Panc1 (cell line): ENCODE results near the gene LRRC10B.
"Not testable (repeated sequence)": the region's sequence is repeated elsewhere in the genome, so short reads cannot be mapped to it uniquely, and the experiment has no call there.

Source experiments
- POLR2AphosphoS5 ChIP-seq: IDR thresholded peaks from 2 replicates; pipeline ENCODE4 v1.6.1; 2012; ENCODE audit warnings: mild to moderate bottlenecking, low read depth, low read length, moderate library complexity
- TCF7L2 ChIP-seq: IDR thresholded peaks from 2 replicates; pipeline ENCODE4 v1.6.1; 2011; ENCODE audit warnings: mild to moderate bottlenecking, low read depth, low read length, inconsistent platforms
- TF ChIP-seq, protein P1 (sequence below): fragments of 450-650 bp; IDR thresholded peaks from 2 replicates; pipeline ENCODE4 v1.5.1; 2017; ENCODE audit warnings: mild to moderate bottlenecking
- TF ChIP-seq, protein P2 (sequence below), 2 experiments: IDR thresholded peaks; 2 replicates each; pipeline ENCODE4 v1.6.1; 2011 to 2012; ENCODE audit warnings: low read depth in 2 of 2, control low read depth in 1 of 2, low read length in 1 of 2, mild to moderate bottlenecking in 1 of 2, moderate library complexity in 1 of 2; ENCODE audit not compliant: insufficient read depth in 1 of 2

DNA sequence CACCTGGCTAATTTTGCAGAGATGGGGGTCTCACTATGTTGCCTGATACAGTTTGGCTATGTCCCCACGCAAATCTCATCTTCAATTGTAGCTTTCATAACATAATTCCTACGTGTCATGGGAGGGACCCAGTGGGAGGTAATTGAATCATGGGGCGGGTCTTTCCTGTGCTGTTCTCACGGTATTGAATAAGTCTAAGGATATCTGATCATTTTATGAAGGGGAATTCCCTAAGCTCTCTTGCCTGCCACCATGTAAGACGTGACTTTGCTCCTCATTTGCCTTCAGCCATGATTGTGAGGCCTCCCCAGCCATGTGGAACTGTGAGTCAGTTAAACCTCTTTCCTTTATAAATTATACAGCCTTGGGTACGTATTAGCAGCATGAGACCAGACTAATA lies 40.9 kb upstream of the LRRC10B start:
- TF ChIP-seq, protein P1, sequence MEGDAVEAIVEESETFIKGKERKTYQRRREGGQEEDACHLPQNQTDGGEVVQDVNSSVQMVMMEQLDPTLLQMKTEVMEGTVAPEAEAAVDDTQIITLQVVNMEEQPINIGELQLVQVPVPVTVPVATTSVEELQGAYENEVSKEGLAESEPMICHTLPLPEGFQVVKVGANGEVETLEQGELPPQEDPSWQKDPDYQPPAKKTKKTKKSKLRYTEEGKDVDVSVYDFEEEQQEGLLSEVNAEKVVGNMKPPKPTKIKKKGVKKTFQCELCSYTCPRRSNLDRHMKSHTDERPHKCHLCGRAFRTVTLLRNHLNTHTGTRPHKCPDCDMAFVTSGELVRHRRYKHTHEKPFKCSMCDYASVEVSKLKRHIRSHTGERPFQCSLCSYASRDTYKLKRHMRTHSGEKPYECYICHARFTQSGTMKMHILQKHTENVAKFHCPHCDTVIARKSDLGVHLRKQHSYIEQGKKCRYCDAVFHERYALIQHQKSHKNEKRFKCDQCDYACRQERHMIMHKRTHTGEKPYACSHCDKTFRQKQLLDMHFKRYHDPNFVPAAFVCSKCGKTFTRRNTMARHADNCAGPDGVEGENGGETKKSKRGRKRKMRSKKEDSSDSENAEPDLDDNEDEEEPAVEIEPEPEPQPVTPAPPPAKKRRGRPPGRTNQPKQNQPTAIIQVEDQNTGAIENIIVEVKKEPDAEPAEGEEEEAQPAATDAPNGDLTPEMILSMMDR: not testable (repeated sequence)
- TF ChIP-seq, protein P2, sequence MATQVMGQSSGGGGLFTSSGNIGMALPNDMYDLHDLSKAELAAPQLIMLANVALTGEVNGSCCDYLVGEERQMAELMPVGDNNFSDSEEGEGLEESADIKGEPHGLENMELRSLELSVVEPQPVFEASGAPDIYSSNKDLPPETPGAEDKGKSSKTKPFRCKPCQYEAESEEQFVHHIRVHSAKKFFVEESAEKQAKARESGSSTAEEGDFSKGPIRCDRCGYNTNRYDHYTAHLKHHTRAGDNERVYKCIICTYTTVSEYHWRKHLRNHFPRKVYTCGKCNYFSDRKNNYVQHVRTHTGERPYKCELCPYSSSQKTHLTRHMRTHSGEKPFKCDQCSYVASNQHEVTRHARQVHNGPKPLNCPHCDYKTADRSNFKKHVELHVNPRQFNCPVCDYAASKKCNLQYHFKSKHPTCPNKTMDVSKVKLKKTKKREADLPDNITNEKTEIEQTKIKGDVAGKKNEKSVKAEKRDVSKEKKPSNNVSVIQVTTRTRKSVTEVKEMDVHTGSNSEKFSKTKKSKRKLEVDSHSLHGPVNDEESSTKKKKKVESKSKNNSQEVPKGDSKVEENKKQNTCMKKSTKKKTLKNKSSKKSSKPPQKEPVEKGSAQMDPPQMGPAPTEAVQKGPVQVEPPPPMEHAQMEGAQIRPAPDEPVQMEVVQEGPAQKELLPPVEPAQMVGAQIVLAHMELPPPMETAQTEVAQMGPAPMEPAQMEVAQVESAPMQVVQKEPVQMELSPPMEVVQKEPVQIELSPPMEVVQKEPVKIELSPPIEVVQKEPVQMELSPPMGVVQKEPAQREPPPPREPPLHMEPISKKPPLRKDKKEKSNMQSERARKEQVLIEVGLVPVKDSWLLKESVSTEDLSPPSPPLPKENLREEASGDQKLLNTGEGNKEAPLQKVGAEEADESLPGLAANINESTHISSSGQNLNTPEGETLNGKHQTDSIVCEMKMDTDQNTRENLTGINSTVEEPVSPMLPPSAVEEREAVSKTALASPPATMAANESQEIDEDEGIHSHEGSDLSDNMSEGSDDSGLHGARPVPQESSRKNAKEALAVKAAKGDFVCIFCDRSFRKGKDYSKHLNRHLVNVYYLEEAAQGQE (IDR thresholded peaks at IDR 0.05; ENCODE audit: insufficient read depth in 1 of 2, low read depth in 2 of 2, low read length in 1 of 2): not testable (repeated sequence)
- TF ChIP-seq TCF7L2, POLR2AphosphoS5: not testable (repeated sequence)
